Neuronal stem cell (in vitro differentiated cells): ENCODE data around the gene IDUA.

Experiments used
- DNase-seq: peaks from one replicate; pipeline ENCODE4 v3.0.0-alpha.2; 2013; ENCODE audit warnings: low spot score
- H2AFZ ChIP-seq: one replicate; pipeline ENCODE4 v1.6.1; 2013; ENCODE audit warnings: mild to moderate bottlenecking, low read length, inconsistent platforms
- H2AK5ac ChIP-seq: 2 replicates; pipeline ENCODE4 v1.6.1; 2013; ENCODE audit warnings: low read depth, mild to moderate bottlenecking, inconsistent platforms, low read length, moderate library complexity, mixed read lengths
- H2BK120ac ChIP-seq: 2 replicates; pipeline ENCODE4 v1.6.1; 2013; ENCODE audit warnings: low read depth, mild to moderate bottlenecking, inconsistent platforms, low read length, moderate library complexity, mixed read lengths
- H2BK12ac ChIP-seq: one replicate; pipeline ENCODE4 v1.6.1; 2013; ENCODE audit warnings: low read length, inconsistent platforms
- H2BK15ac ChIP-seq: 2 replicates; pipeline ENCODE4 v1.6.1; 2013; ENCODE audit warnings: mild to moderate bottlenecking, low read length, inconsistent platforms, mixed read lengths
- H2BK5ac ChIP-seq: one replicate; pipeline ENCODE4 v1.6.1; 2013; ENCODE audit warnings: inconsistent platforms, mild to moderate bottlenecking, low read length, moderate library complexity
- H3K14ac ChIP-seq: one replicate; pipeline ENCODE4 v1.6.1; 2013; ENCODE audit warnings: low read length, inconsistent platforms
- H3K18ac ChIP-seq: 2 replicates; pipeline ENCODE4 v1.6.1; 2013; ENCODE audit warnings: low read length, inconsistent platforms
- H3K23ac ChIP-seq: 2 replicates; pipeline ENCODE4 v1.6.1; 2013; ENCODE audit warnings: low read depth, mild to moderate bottlenecking, mixed read lengths, low read length, inconsistent platforms; ENCODE audit not compliant: poor library complexity
- H3K27ac ChIP-seq: replicated peaks from 3 replicates; pipeline ENCODE4 v1.5.1; 2013; ENCODE audit warnings: low read length, inconsistent platforms
- H3K27me3 ChIP-seq, 3 experiments: 2 replicates each; pipeline ENCODE4 v1.6.1; 2013; ENCODE audit warnings: low read length in 3 of 3, mild to moderate bottlenecking in 2 of 3, inconsistent platforms in 1 of 3, low read depth in 1 of 3, mixed read lengths in 1 of 3, moderate library complexity in 1 of 3; ENCODE audit not compliant: control insufficient read depth in 3 of 3, insufficient read depth in 3 of 3
- H3K36me3 ChIP-seq, 2 donors: replicated peaks in 1 of 2; 2 replicates each; pipeline ENCODE4 v1.6.1; 2013; ENCODE audit warnings: low read length in 2 of 2; ENCODE audit not compliant: control insufficient read depth in 2 of 2, insufficient read depth in 2 of 2
- H3K4ac ChIP-seq: 2 replicates; pipeline ENCODE4 v1.6.1; 2013; ENCODE audit warnings: inconsistent platforms, mild to moderate bottlenecking, low read length, moderate library complexity
- H3K4me1 ChIP-seq, 2 donors: 1 replicate in 1 of 2; 2 replicates in 1 of 2; pipeline ENCODE4 v1.6.1; 2013; ENCODE audit warnings: low read length in 2 of 2, low read depth in 1 of 2; ENCODE audit not compliant: control insufficient read depth in 2 of 2, insufficient read depth in 1 of 2
- H3K4me2 ChIP-seq: one replicate; pipeline ENCODE4 v1.6.1; 2013; ENCODE audit warnings: mild to moderate bottlenecking, low read length, inconsistent platforms; ENCODE audit not compliant: insufficient read depth, poor library complexity, severe bottlenecking
- H3K4me3 ChIP-seq, 2 donors: 2 replicates each; pipeline ENCODE4 v1.5.1; 2013; ENCODE audit warnings: low read length in 2 of 2, mild to moderate bottlenecking in 2 of 2, inconsistent platforms in 1 of 2, moderate library complexity in 1 of 2
- H3K79me1 ChIP-seq: one replicate; pipeline ENCODE4 v1.6.1; 2013; ENCODE audit warnings: low read depth, mild to moderate bottlenecking, inconsistent platforms, low read length, moderate library complexity
- H3K9ac ChIP-seq: one replicate; pipeline ENCODE4 v1.6.1; 2013; ENCODE audit warnings: mild to moderate bottlenecking, low read depth, low read length, inconsistent platforms; ENCODE audit not compliant: poor library complexity
- H3K9me3 ChIP-seq, 2 donors: replicated peaks in 1 of 2; 2 replicates each; pipeline versions ENCODE3 to v1.6.1; 2013; ENCODE audit warnings: low read length in 2 of 2, mild to moderate bottlenecking in 2 of 2, inconsistent platforms in 1 of 2, low read depth in 1 of 2, mixed read lengths in 1 of 2, moderate library complexity in 1 of 2; ENCODE audit not compliant: control insufficient read depth in 2 of 2, insufficient read depth in 1 of 2
- H4K8ac ChIP-seq: one replicate; pipeline ENCODE4 v1.6.1; 2013; ENCODE audit warnings: low read depth, mild to moderate bottlenecking, inconsistent platforms, low read length, moderate library complexity
- H4K91ac ChIP-seq: one replicate; pipeline ENCODE4 v1.6.1; 2013; ENCODE audit warnings: low read length, low read depth, mild to moderate bottlenecking, inconsistent platforms; ENCODE audit not compliant: poor library complexity
- WGBS, 2 donors: extraction: QIAGEN DNeasy Blood & Tissue Kit; methylation state at CpG; one replicate each; pipeline ENCODE4 v1.1.7; 2013; ENCODE audit warnings: missing lambda C conversion rate in 2 of 2, mixed read lengths in 1 of 2; ENCODE audit not compliant: insufficient read length in 2 of 2, insufficient replicate concordance in 1 of 2; ENCODE audit errors: extremely low coverage in 2 of 2; 5-methylcytosine and 5-hydroxymethylcytosine counted together

IDUA gene

DNA sequence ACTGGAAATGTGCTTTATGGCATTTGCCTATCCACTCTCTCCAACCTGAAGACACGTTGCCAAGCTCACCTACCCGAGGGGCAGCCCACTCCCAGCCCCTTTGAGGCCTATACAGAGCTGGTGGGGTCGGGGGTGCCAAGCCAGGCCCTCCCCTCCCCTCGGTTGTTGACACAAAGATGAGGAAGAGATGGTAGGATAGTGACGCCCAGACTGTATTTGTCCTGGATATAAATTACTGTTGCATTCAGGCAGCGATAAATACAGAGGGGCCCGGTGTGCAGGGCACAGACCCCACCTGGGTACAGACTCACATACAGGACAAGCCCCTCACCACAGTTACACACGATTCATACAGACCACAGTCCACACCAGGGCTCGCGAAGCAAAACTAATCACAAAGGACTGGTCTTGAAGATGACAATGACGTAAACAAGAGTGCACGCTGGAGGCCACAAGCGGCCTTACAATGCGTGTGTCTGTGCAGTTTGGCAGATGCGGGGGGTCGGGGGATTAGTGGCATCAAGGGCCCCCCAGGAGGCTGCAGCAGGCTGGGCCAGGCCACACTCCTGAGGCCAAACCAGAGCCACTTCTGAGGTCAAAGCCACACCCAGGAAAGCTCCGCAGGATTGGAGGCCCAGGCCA lies 28.0 kb upstream of the IDUA start:
- Histone ChIP-seq H3K4me3 (no peak overlapping the region), H3K9me3 (no peaks in the 10 kb centered on the region), H2BK15ac (no peak overlapping the region), H3K23ac (no peak overlapping the region), H3K27ac (no peak overlapping the region), H4K8ac (peak overlapping the region; percentile 43), H2BK5ac (no peak overlapping the region), H2AFZ (no peak overlapping the region), H3K14ac (peak overlapping the region; percentile 21), H3K4me1 (no peaks in the 10 kb centered on the region), H2BK12ac (no peak overlapping the region), H3K4me2 (no peak overlapping the region), H3K36me3 (peaks cover 0 to 12% of the 10 kb centered on the region in 2 donors), H3K9ac (peak overlapping the region; percentile 21), H3K18ac (no peak overlapping the region), H3K27me3 (no peaks in the 10 kb centered on the region), H2AK5ac (no peak overlapping the region), H2BK120ac (no peak overlapping the region), H3K79me1 (peaks cover 2% of the 10 kb centered on the region), H4K91ac (no peak overlapping the region), H3K4ac (no peak overlapping the region)
- DNase-seq, result no peak
- WGBS, 2 donors, result no CpG with 5 or more reads among the region's 17 CpGs

DNA sequence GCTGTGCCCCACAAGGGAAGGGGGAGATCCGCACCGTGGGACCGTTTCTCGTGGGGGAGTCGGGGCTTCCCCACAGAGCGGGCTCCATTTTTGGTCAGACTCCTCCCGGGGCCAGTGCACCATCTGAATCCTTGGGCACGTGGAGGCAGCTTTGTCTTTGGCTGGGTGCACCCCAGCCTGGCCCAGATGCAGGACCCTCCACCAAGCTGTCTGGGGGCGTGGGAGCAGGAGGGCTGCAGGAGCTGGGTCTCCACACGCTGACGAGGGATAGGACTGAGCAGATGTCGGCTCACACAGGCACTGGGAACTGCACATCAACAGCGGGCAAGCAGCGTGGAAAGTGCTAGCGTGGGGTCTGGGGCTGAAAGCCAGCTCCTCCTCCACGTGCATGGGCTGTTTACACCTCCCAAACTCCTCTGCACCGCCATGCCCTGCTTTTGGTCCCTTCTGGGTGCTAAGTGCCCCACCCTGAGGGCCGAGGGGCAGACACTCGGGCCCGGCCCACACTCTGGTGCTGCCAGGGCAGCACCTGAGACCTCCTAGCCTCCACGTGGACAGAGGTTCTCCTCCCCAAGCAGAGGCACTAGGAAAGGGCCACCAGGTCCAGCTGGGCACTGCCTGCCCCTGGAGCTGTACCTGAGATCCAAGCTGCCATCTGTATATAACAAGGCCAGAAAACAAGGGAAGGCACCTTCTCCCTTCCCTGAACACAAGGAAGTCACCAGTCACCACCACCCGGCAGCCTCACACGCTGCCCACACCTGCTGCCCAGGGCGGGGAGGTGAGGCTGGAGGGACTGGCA lies 27.3 kb upstream of the IDUA start:
- Histone ChIP-seq H2BK15ac (no peak overlapping the region), H3K79me1 (peaks cover 2% of the 10 kb centered on the region), H3K18ac (peak overlapping the region; percentile 57), H3K9ac (peak overlapping the region; percentile 44), H3K4me3 (no peak overlapping the region), H3K14ac (peak overlapping the region; percentile 71), H3K4me1 (no peaks in the 10 kb centered on the region), H2BK12ac (no peak overlapping the region), H3K27ac (no peak overlapping the region), H3K27me3 (no peaks in the 10 kb centered on the region), H4K8ac (peak overlapping the region; percentile 65), H2BK120ac (no peak overlapping the region), H3K23ac (peak overlapping the region; percentile 65), H3K4me2 (no peak overlapping the region), H3K9me3 (no peaks in the 10 kb centered on the region), H3K36me3 (peaks cover 0 to 12% of the 10 kb centered on the region in 2 donors), H4K91ac (no peak overlapping the region), H2BK5ac (peak overlapping the region; percentile 19), H2AK5ac (no peak overlapping the region), H3K4ac (peak overlapping the region; percentile 10), H2AFZ (no peak overlapping the region)
- no CpG with 5 or more reads among the region's 24 CpGs for WGBS, 2 donors
- no peak for DNase-seq

DNA sequence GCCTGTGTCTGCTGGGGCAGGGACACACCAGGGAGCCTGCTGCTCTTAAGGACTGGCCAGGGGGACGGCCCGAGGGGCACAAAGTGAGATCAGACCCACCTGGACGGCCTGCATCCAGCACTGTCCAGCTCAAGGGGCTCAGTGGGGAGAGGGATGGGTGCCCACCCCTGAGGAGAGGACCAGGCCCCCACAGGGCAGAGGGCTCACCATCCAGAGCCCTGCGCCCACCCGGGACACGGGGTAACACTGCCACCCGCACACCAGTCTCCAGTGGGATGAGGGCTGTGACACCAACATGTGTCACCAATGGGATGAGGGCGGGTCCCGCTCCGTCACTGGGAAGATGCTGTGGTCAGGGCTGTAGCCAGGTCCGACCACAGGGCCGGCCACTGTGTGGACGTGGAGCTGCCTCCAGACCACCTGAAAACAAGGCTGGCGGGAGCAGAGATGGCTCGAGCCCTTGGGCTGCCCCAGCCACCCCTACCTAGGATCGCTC lies 26.7 kb upstream of the IDUA start:
- WGBS, 2 donors, result no CpG with 5 or more reads among the region's 16 CpGs
- no peak overlapping the region for H2BK15ac ChIP-seq
- DNase-seq, result no peak

More for the DNA sequence above, 26.7 kb upstream of the IDUA start:
- Histone ChIP-seq H3K27me3 (no peaks in the 10 kb centered on the region), H4K91ac (no peak overlapping the region), H2BK120ac (no peak overlapping the region), H3K79me1 (peaks cover 3% of the 10 kb centered on the region), H2BK5ac (peak overlapping the region; percentile 19), H3K4me2 (no peak overlapping the region), H3K4me1 (no peaks in the 10 kb centered on the region), H2AK5ac (no peak overlapping the region), H2AFZ (no peak overlapping the region), H3K27ac (no peak overlapping the region), H3K4me3 (no peak overlapping the region), H3K9me3 (no peaks in the 10 kb centered on the region), H2BK12ac (no peak overlapping the region), H4K8ac (peak overlapping the region; percentile 65), H3K36me3 (peaks cover under 1 to 15% of the 10 kb centered on the region in 2 donors), H3K4ac (no peak overlapping the region), H3K14ac (peak overlapping the region; percentile 71), H3K23ac (peak overlapping the region; percentile 65), H3K9ac (no peak overlapping the region), H3K18ac (no peak overlapping the region)
